Keratinocyte (primary cell): ENCODE measurements around the gene SMYD5. TPM values are rescaled to one million over a fixed set of nuclear protein-coding genes. Genes with fewer than 3 reads are reported as not detected.

Experiments
- DNase-seq: peaks from one replicate; pipeline ENCODE4 v3.0.0-alpha.2; 2011; ENCODE audit warnings: low read depth, missing footprints, low spot score
- FAIRE-seq: peaks from 2 replicates; lab custom pipeline; 2011; peaks lifted over from hg19 to GRCh38; lab: Jason Lieb, UNC
- H2AFZ ChIP-seq: 2 replicates; pipeline ENCODE4 v1.6.0; 2012; ENCODE audit warnings: low read length, control low read depth, inconsistent platforms; ENCODE audit not compliant: control insufficient read depth
- H3K27ac ChIP-seq: 2 replicates; pipeline ENCODE4 v1.5.1; 2011; ENCODE audit warnings: low read length; ENCODE audit not compliant: control insufficient read depth, insufficient read depth
- H3K27me3 ChIP-seq: 3 replicates; pipeline ENCODE4 v1.6.0; 2011; ENCODE audit warnings: low read length; ENCODE audit not compliant: control insufficient read depth, insufficient read depth; ENCODE audit errors: extremely low read depth
- H3K36me3 ChIP-seq, 2 experiments: 2 replicates in 1 of 2; 3 replicates in 1 of 2; pipeline ENCODE4 v1.5.1; 2011; ENCODE audit warnings: low read length in 2 of 2, mild to moderate bottlenecking in 1 of 2; ENCODE audit not compliant: control insufficient read depth in 2 of 2, insufficient read depth in 2 of 2; ENCODE audit errors: extremely low read depth in 1 of 2
- H3K4me1 ChIP-seq: 3 replicates; pipeline ENCODE4 v1.5.1; 2011; ENCODE audit warnings: low read length; ENCODE audit not compliant: control insufficient read depth, insufficient read depth; ENCODE audit errors: extremely low read depth
- H3K4me2 ChIP-seq: 3 replicates; pipeline ENCODE4 v1.6.0; 2011; ENCODE audit warnings: low read depth, low read length; ENCODE audit not compliant: control insufficient read depth, insufficient read depth; ENCODE audit errors: extremely low read depth
- H3K4me3 ChIP-seq, 3 experiments: fragments of 200-600 bp in 1 of 3; sonication (generic) in 1 of 3; 2 replicates in 2 of 3; 3 replicates in 1 of 3; pipeline ENCODE4 v1.5.1; 2011 to 2016; ENCODE audit warnings: low read length in 3 of 3, mild to moderate bottlenecking in 3 of 3, control low read depth in 2 of 3, inconsistent platforms in 1 of 3, low read depth in 1 of 3, mixed read lengths in 1 of 3, mixed run types in 1 of 3, moderate library complexity in 1 of 3; ENCODE audit not compliant: control insufficient read depth in 2 of 3, insufficient read depth in 2 of 3; ENCODE audit errors: extremely low read depth in 1 of 3
- H3K79me2 ChIP-seq: 2 replicates; pipeline ENCODE4 v1.6.0; 2012; ENCODE audit warnings: low read length; ENCODE audit not compliant: control insufficient read depth, insufficient read depth
- H3K9ac ChIP-seq: 3 replicates; pipeline ENCODE4 v1.6.0; 2011; ENCODE audit warnings: low read length; ENCODE audit not compliant: control insufficient read depth, insufficient read depth; ENCODE audit errors: extremely low read depth
- H3K9me1 ChIP-seq: 3 replicates; pipeline ENCODE4 v1.6.0; 2011; ENCODE audit warnings: low read length; ENCODE audit not compliant: control insufficient read depth, insufficient read depth; ENCODE audit errors: extremely low read depth
- H3K9me3 ChIP-seq: 2 replicates; pipeline ENCODE4 v1.5.1; 2012; ENCODE audit warnings: low read depth, low read length; ENCODE audit not compliant: control insufficient read depth
- H4K20me1 ChIP-seq: 3 replicates; pipeline ENCODE4 v1.6.0; 2011; ENCODE audit warnings: low read length; ENCODE audit not compliant: control insufficient read depth, insufficient read depth; ENCODE audit errors: extremely low read depth
- EZH2 ChIP-seq: IDR thresholded peaks from one replicate; pipeline ENCODE4 v1.6.1; 2012; ENCODE audit warnings: inconsistent platforms, mild to moderate bottlenecking, low read length, moderate library complexity
- dilution Hi-C: fragments of 300-500 bp; cut with MboI; formaldehyde crosslinking; loops from one replicate; pipeline ENCODE4 v1.7.0; 2020; ENCODE audit warnings: low sequenced_read_pairs; ENCODE audit not compliant: extremely low pct_ligation_motif_present
- polyA plus RNA-seq, 5 experiments: library from polyadenylated mRNA; depleted of rRNA in 3 of 5; stranded (reverse) in 3 of 5; stranded (forward) in 1 of 5; unstranded in 1 of 5; fragments of >200 nt; gene quantifications; 1 replicate in 1 of 5; 2 replicates in 3 of 5; 3 replicates in 1 of 5; pipeline versions ENCODE4 v1.2.1 to v1.2.3, GENCODE V29; 2011 to 2012; ENCODE audit warnings: missing spikeins in 2 of 5, low read depth in 1 of 5, low replicate concordance in 1 of 5
- TF ChIP-seq, protein P1 (sequence below), 3 experiments: IDR thresholded peaks in 1 of 3; conservative IDR thresholded peaks in 1 of 3; optimal IDR thresholded peaks in 1 of 3; 2 replicates in 2 of 3; 3 replicates in 1 of 3; pipeline versions ENCODE3 to v1.5.1; 2011; ENCODE audit warnings: low read length in 3 of 3, mild to moderate bottlenecking in 3 of 3, moderate library complexity in 2 of 3, control low read depth in 1 of 3, inconsistent platforms in 1 of 3; ENCODE audit not compliant: insufficient read depth in 2 of 3; ENCODE audit errors: extremely low read depth in 1 of 3

The SMYD5 gene
- polyA plus RNA-seq, 1 donor (not counting 4 experiments of a cell fraction or from before 2014, with no cell fraction given), result 18.6 TPM

DNA sequence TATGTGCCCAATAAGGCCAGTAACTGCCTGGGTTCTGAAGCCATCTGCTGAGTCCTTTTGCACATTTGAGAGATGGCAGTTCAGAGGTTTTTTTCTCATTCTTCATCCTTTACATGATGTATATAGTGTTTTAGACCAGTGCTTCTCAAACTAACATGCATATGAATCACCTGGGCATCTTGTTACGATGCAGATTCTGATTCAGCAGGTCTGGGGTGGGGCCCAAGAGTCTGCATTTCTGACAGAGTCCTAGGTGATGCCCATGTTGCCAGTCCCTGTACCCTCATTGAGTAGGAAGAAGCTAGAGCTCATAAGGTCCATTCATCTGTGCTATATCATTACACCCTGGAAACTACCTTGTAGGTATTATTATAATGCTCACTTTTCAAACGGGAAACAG lies 3.8 kb downstream of the SMYD5 start:
- Histone ChIP-seq H3K79me2 (peaks cover 39% of the 10 kb centered on the region), H3K4me2 (no peak overlapping the region), H4K20me1 (no peaks in the 10 kb centered on the region), H3K36me3 (peaks cover 18 to 23% of the 10 kb centered on the region in 2 experiments), H3K9me3 (no peaks in the 10 kb centered on the region), H3K27me3 (no peaks in the 10 kb centered on the region), H2AFZ (no peak overlapping the region), H3K4me3 (no peak overlapping the region), H3K9me1 (peaks cover 2% of the 10 kb centered on the region), H3K9ac (no peak overlapping the region), H3K4me1 (peaks cover 18% of the 10 kb centered on the region), H3K27ac (no peak overlapping the region)
- TF ChIP-seq, protein P1, sequence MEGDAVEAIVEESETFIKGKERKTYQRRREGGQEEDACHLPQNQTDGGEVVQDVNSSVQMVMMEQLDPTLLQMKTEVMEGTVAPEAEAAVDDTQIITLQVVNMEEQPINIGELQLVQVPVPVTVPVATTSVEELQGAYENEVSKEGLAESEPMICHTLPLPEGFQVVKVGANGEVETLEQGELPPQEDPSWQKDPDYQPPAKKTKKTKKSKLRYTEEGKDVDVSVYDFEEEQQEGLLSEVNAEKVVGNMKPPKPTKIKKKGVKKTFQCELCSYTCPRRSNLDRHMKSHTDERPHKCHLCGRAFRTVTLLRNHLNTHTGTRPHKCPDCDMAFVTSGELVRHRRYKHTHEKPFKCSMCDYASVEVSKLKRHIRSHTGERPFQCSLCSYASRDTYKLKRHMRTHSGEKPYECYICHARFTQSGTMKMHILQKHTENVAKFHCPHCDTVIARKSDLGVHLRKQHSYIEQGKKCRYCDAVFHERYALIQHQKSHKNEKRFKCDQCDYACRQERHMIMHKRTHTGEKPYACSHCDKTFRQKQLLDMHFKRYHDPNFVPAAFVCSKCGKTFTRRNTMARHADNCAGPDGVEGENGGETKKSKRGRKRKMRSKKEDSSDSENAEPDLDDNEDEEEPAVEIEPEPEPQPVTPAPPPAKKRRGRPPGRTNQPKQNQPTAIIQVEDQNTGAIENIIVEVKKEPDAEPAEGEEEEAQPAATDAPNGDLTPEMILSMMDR (optimal IDR thresholded peaks at IDR 0.05 in 1 of 3, IDR thresholded peaks at IDR 0.05 in 1 of 3, conservative IDR thresholded peaks at IDR 0.05 in 1 of 3; ENCODE audit: extremely low read depth in 1 of 3, insufficient read depth in 2 of 3, low read length in 3 of 3), result no peak
- TF ChIP-seq EZH2, result no peak
- dilution Hi-C loops, result no loop called here
- no peak for DNase-seq
- no peak for FAIRE-seq

DNA sequence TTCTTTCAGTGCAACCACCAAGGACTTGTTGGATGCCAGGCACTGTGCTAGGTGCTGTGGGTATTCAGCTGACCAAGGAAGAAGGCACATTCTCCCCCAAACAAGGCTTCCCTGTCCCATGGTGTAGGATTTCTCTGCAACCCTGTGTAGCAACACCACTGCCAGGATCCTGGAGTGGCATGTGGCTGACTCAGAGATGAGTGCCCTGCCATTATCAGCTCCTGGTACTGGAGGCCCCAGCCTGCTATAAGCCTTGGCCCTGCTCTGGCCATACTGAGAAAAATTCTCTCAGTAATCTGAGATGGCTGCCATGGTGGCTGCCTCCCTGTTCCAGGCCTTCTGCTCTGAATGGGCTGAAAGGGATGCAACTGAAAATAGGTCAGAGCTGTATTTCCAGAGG lies 4.3 kb downstream of the SMYD5 start:
- FAIRE-seq, result no peak
- Histone ChIP-seq H3K27me3 (no peaks in the 10 kb centered on the region), H3K4me1 (peaks cover 18% of the 10 kb centered on the region), H3K36me3 (peaks cover 19 to 27% of the 10 kb centered on the region in 2 experiments), H3K4me3 (no peak overlapping the region), H3K9ac (no peak overlapping the region), H3K9me3 (no peaks in the 10 kb centered on the region), H4K20me1 (no peaks in the 10 kb centered on the region), H3K27ac (no peak overlapping the region), H2AFZ (no peak overlapping the region), H3K9me1 (peaks cover 2% of the 10 kb centered on the region), H3K4me2 (no peak overlapping the region), H3K79me2 (peaks cover 39% of the 10 kb centered on the region)
- dilution Hi-C loops, result no loop called here
- TF ChIP-seq, protein P1 (optimal IDR thresholded peaks at IDR 0.05 in 1 of 3, IDR thresholded peaks at IDR 0.05 in 1 of 3, conservative IDR thresholded peaks at IDR 0.05 in 1 of 3; ENCODE audit: extremely low read depth in 1 of 3, insufficient read depth in 2 of 3, low read length in 3 of 3), result no peak
- TF ChIP-seq EZH2, result no peak
- no peak for DNase-seq
